GM23248 (cell line): ENCODE data around the gene IGF1R.

ENCODE experiments used
- EZH2 ChIP-seq: fragments of 200-600 bp; sonication (generic); IDR thresholded peaks from 2 replicates; pipeline ENCODE4 v1.6.1; 2018; ENCODE audit warnings: antibody characterized with exemption, mild to moderate bottlenecking; ENCODE audit not compliant: insufficient read depth, poor library complexity, severe bottlenecking
- EZH2phosphoT487 ChIP-seq: fragments of 200-600 bp; sonication (generic); IDR thresholded peaks from 2 replicates; pipeline ENCODE4 v1.6.1; 2018; ENCODE audit warnings: antibody characterized with exemption, moderate library complexity, mild to moderate bottlenecking, low read depth; ENCODE audit not compliant: insufficient read depth

DNA sequence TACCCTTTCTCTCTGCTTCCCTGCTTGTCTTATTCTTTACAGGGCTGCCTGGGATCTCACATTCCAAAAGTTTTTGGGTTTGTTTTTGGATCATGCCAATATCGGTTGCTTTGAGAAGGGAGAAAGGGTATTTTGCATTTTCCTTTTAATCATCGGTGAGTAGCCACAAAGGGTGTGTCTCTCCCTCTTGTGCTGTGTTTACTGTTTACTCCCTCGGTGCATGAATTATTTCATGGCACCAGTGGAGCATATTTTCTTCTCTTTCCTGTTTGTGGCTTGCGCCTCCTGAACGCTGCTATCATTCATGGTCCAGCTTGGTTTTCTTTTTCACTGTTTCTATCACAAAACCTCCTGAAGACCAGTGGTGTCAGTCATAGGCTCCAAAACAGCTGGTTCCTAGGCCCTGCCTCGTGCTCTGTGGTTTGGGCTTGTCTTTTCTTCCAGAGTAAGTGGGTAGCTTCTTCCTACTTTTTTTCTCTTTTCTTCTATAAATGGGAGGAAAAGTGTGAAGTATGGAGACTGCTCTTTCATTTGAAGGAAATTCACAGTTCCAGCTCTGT lies 54.9 kb downstream of the IGF1R start:
- no peak for TF ChIP-seq EZH2phosphoT487
- TF ChIP-seq EZH2 = no peak
